ENCODE measurements around the gene RTRAF.

RTRAF gene

GRCh38 chr14:52051871-52052270 is 62.5 kb downstream of the RTRAF start:
- DNase-seq (ENCODE audit: low spot score): no peak

- no peak for DNase-seq (ENCODE audit: low spot score)
These were observed 63.1 kb downstream of the RTRAF start for GRCh38 chr14:52052288-52052943.

GRCh38 chr14:52053044-52053443 is 63.7 kb downstream of the RTRAF start:
- no peak for DNase-seq (ENCODE audit: low spot score)

- DNase-seq (ENCODE audit: low spot score): no peak
These were observed 65.3 kb downstream of the RTRAF start for GRCh38 chr14:52054678-52055077.

- DNase-seq (ENCODE audit: low spot score): no peak
These were observed 65.8 kb downstream of the RTRAF start for GRCh38 chr14:52055167-52055566.

- DNase-seq (ENCODE audit: low spot score): no peak
These were observed 69.0 kb downstream of the RTRAF start for GRCh38 chr14:52058341-52058740.

GRCh38 chr14:52059649-52060048 is 70.3 kb downstream of the RTRAF start:
- DNase-seq (ENCODE audit: low spot score): no peak

GRCh38 chr14:52060080-52060479 is 70.7 kb downstream of the RTRAF start:
- DNase-seq (ENCODE audit: low spot score): no peak

All from NAMALWA (cell line).